Measurements from ENCODE around the gene TNFRSF4. TPM values are rescaled to one million over a fixed set of nuclear protein-coding genes. Genes with fewer than 3 reads are reported as not detected.

TNFRSF4 gene
- total RNA-seq, 4 donors from 2014 or later = 0.50 to 2.1 (median 0.93) TPM

DNA sequence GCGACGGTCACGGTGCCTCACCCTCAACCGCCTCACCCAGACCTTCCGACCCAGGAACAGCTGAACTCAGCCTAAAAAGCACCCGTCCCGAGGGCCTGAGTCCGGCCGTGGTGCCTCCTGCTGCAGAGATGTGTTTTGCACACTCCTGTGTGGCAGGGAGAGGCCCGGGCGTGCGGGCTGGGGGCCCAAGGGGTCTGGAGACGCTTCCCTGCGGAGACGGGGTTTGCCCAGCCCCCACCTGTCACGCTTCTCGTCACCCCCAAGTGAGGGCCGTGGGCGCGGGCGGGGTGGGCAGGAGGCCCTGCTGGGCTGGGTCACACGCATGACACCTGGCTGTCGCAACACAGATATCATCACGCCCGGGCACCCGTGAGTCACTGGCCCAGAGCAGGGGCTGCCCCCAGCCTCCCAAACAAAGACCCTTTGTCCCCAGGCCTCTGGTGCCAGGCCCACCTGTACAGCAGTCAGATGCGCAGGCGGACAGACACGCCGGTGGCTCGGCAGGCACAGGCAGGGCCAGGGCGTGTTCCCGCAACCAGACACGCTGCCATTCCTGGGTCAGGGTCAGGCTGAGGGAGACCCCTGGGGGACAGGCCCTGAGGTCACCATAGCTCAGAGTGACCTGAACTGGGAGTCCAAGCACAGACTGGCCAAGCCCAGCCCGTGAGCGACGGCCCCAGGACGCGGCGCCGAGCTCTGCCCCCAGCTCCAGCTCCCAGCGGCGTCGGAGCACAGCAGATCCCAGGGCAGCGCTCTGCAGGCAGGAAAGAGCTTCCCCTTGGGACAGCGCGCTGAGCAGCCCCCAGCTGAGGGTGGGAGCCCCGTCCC, 24.1 kb upstream of the TNFRSF4 start:
- DNase-seq (ENCODE audit: extremely low spot score) = no peak
- Histone ChIP-seq H3K9me3 (no peaks in the 10 kb centered on the region), H3K4me3 (no peak overlapping the region), H3K36me3 (peaks cover 0 to 35% (median 12%) of the 10 kb centered on the region in 4 donors), H3K27ac (replicated peaks in 1 of 4) (no peak overlapping the region), H3K4me1 (peaks cover 11 to 41% (median 20%) of the 10 kb centered on the region in 4 donors), H3K27me3 (peaks cover 0 to 53% (median 9%) of the 10 kb centered on the region in 4 donors)
- TF ChIP-seq, protein P1, sequence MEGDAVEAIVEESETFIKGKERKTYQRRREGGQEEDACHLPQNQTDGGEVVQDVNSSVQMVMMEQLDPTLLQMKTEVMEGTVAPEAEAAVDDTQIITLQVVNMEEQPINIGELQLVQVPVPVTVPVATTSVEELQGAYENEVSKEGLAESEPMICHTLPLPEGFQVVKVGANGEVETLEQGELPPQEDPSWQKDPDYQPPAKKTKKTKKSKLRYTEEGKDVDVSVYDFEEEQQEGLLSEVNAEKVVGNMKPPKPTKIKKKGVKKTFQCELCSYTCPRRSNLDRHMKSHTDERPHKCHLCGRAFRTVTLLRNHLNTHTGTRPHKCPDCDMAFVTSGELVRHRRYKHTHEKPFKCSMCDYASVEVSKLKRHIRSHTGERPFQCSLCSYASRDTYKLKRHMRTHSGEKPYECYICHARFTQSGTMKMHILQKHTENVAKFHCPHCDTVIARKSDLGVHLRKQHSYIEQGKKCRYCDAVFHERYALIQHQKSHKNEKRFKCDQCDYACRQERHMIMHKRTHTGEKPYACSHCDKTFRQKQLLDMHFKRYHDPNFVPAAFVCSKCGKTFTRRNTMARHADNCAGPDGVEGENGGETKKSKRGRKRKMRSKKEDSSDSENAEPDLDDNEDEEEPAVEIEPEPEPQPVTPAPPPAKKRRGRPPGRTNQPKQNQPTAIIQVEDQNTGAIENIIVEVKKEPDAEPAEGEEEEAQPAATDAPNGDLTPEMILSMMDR (IDR thresholded peaks at IDR 0.05) = no peak
- TF ChIP-seq EP300 (IDR thresholded peaks at IDR 0.05) (no peak), POLR2A (IDR thresholded peaks at IDR 0.05; ENCODE audit: low read depth) (no peak), POLR2AphosphoS5 (IDR thresholded peaks at IDR 0.05) (no peak)
- WGBS = 65% methylated on average over 22 of the region's 48 CpGs
- intact Hi-C loops (cut with DNase I) = no loop called here

DNA sequence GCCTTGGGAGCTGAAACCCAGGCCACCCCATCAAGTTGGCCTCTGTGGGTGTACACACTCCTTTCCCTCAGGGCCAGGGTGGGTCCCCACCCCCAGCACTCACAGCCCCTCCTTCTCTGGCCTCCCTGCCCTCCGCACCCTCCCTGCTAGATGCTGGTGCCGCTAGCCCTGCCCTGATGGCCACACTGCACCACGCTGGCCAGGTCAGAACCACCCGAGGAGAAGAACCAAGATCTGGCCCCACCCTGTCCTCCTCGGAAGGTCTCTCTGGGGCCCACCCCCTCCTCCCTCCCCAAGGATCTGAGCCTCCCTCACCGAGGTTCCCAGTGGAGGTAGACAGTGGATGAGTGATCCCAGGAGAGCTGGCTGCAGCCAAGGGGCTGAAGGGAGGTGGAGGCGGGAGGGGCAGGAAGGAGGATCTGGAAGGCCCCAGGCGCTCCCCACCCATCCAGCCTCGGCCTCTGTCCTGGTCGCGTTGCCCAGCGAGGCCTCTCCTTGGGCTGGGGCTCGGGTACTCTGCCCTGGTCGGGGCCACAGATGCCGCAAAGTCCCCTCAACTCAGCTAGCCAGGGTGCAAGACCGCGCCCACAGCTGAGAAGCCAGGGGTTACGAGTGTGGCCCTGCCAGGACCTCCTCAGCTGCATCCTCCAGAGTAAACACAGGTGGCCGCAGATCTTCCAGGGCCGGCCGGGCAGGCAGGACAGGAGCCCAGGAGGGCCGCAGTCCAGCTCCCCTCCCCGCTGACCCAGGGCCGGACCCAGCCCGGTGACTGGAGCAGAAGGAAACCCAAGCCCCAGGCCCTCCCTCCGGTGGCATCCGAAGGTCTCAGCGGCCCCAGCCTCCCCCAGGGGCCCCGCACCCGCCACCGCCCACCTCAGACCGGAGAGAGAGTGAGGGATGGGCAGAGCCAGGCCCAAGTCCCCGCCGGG, 23.3 kb upstream of the TNFRSF4 start:
- peaks cover 0 to 53% (median 9%) of the 10 kb centered on the region in 4 donors for H3K27me3 ChIP-seq
- peaks cover 18 to 49% (median 27%) of the 10 kb centered on the region in 4 donors for H3K4me1 ChIP-seq
- H3K4me3 ChIP-seq = no peak overlapping the region
- no peak overlapping the region for H3K27ac ChIP-seq (replicated peaks in 1 of 4)
- WGBS = 41% methylated on average over 23 of the region's 34 CpGs
- DNase-seq (ENCODE audit: extremely low spot score) = no peak
- peaks cover 0 to 26% (median 9%) of the 10 kb centered on the region in 4 donors for H3K36me3 ChIP-seq
- TF ChIP-seq POLR2AphosphoS5 (IDR thresholded peaks at IDR 0.05) = no peak
- no peak for TF ChIP-seq EP300 (IDR thresholded peaks at IDR 0.05)
- TF ChIP-seq POLR2A (IDR thresholded peaks at IDR 0.05; ENCODE audit: low read depth) = no peak
- TF ChIP-seq, protein P1 (IDR thresholded peaks at IDR 0.05) = no peak
- intact Hi-C loops (cut with DNase I) = no loop called here
- H3K9me3 ChIP-seq = no peaks in the 10 kb centered on the region

DNA sequence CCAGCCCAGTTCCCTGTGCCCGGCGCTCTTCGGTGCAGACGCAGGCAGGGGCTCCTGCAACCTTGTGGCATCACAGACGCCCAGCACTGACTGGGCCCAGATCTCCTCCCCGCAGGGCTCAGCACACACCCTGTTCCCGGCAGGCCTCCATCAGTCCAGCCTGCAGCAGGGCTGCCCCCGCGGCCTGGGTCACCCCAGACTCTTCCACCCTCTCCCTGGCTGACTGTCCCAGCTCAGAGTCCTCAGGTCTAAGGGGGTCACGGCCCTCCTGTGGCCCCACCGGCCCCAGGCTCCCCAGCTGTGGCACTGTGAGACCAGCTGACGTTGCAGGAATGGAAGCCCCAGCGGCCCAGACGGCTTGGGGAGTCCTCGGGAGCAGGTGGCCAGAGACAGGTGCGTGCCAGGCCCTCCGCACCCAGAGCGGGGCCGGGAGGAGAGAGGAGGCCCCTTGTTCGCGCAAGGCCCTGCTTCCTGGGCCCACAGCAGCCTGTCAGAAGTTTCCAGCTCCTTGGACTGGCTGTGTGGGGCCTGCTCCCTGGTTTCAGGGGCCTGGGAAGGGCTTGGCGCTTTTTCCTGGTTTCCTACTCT, 22.3 kb upstream of the TNFRSF4 start:
- Histone ChIP-seq H3K9me3 (no peaks in the 10 kb centered on the region), H3K27me3 (peaks cover 0 to 44% (median 9%) of the 10 kb centered on the region in 4 donors), H3K27ac (replicated peaks in 1 of 4) (no peak overlapping the region), H3K36me3 (peaks cover 0 to 19% (median 8%) of the 10 kb centered on the region in 4 donors), H3K4me3 (no peak overlapping the region), H3K4me1 (peaks cover 18 to 49% (median 27%) of the 10 kb centered on the region in 4 donors)
- WGBS = 87% methylated on average over 3 of the region's 22 CpGs
- no peak for DNase-seq (ENCODE audit: extremely low spot score)
- TF ChIP-seq POLR2A (IDR thresholded peaks at IDR 0.05; ENCODE audit: low read depth) (no peak), POLR2AphosphoS5 (IDR thresholded peaks at IDR 0.05) (no peak), EP300 (IDR thresholded peaks at IDR 0.05) (no peak)
- intact Hi-C loops (cut with DNase I) = no loop called here

DNA sequence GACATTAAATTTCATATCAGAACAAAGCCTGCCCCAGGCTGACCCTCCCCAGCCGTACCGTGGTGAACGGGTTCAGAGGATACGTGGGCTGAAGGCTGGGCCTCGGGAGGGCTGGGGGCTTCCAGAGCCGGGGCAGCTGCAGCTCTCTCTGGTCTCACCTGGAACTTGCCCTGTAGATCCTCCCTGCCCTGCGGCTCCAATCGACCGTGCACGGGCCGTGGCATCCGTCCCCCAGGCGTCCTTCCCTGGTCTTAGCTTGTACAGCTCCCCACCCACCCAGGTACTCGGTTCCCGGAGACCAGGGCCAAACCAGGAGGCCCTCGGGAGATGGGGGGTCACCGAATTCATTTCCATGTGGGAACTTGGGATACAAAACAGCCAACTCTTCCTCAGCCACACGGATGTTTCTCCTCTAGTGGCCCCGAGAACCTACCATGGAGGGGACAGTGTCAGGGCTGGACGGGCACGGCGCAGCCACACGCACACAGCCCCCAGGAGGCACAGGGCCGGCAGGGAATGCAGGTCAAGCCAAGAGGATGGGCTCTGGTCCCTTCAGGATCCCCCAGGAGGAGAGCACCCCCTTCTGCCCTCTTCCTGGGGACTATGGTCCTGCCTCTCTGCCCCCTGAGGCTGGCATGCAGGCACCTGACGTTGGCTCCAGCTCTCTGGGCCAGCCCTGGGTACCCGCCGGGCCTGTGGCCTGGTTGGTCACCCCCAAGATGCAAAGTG, 21.2 kb upstream of the TNFRSF4 start:
- H3K4me1 ChIP-seq = peaks cover 27 to 59% (median 36%) of the 10 kb centered on the region in 4 donors
- peaks cover 0 to 33% (median 9%) of the 10 kb centered on the region in 4 donors for H3K27me3 ChIP-seq
- no peak overlapping the region for H3K4me3 ChIP-seq
- intact Hi-C loops (cut with DNase I) = no loop called here
- no peak for DNase-seq (ENCODE audit: extremely low spot score)
- 94% methylated on average over 10 of the region's 27 CpGs for WGBS
- peaks cover 0 to 19% (median 8%) of the 10 kb centered on the region in 4 donors for H3K36me3 ChIP-seq
- H3K27ac ChIP-seq (replicated peaks in 1 of 4) = no peak overlapping the region
- no peaks in the 10 kb centered on the region for H3K9me3 ChIP-seq
- TF ChIP-seq EP300 (IDR thresholded peaks at IDR 0.05) (no peak), POLR2AphosphoS5 (IDR thresholded peaks at IDR 0.05) (no peak), POLR2A (IDR thresholded peaks at IDR 0.05; ENCODE audit: low read depth) (no peak)
- TF ChIP-seq, protein P1 (IDR thresholded peaks at IDR 0.05) = no peak

Measured in esophagus muscularis mucosa (tissue), 4 donors.